ENCODE results near the gene ACSL1.
"Not testable (repeated sequence)": the region's sequence is repeated elsewhere in the genome, so short reads cannot be mapped to it uniquely, and the experiment has no call there.

Gene ACSL1

GRCh38 chr4:184839075-184839399 is 13.3 kb upstream of the ACSL1 start:
- DNase-seq, result not testable (repeated sequence)

GRCh38 chr4:184838249-184839074 is 12.7 kb upstream of the ACSL1 start:
- no peak for DNase-seq

- no peak for DNase-seq
Observed at GRCh38 chr4:184836613-184837012, 10.8 kb upstream of the ACSL1 start.

- no peak for DNase-seq
Observed at GRCh38 chr4:184833046-184833838, 7.5 kb upstream of the ACSL1 start.

GRCh38 chr4:184831153-184831552 is 5.4 kb upstream of the ACSL1 start:
- no peak for DNase-seq

GRCh38 chr4:184826691-184827270 is 1.0 kb upstream of the ACSL1 start:
- DNase-seq, result no peak

GRCh38 chr4:184825141-184825895 is 450 bp downstream of the ACSL1 start:
- DNase-seq, result no peak

GRCh38 chr4:184824776-184825084 is 1.0 kb downstream of the ACSL1 start:
- no peak for DNase-seq

- DNase-seq, result no peak
Observed at GRCh38 chr4:184824081-184824775, 1.5 kb downstream of the ACSL1 start.

- DNase-seq, result no peak
Observed at GRCh38 chr4:184823014-184823413, 2.8 kb downstream of the ACSL1 start.

GRCh38 chr4:184822356-184822755 is 3.4 kb downstream of the ACSL1 start:
- no peak for DNase-seq

- no peak for DNase-seq
Observed at GRCh38 chr4:184821242-184821641, 4.5 kb downstream of the ACSL1 start.

GRCh38 chr4:184819786-184820185 is 6.0 kb downstream of the ACSL1 start:
- DNase-seq, result no peak

GRCh38 chr4:184818216-184818564 is 7.6 kb downstream of the ACSL1 start:
- no peak for DNase-seq

- no peak for DNase-seq
Observed at GRCh38 chr4:184817494-184818215, 8.1 kb downstream of the ACSL1 start.

- DNase-seq, result no peak
Observed at GRCh38 chr4:184816962-184817361, 8.8 kb downstream of the ACSL1 start.

- peak; percentile 73 for DNase-seq
Observed at GRCh38 chr4:184815046-184815877, 10.5 kb downstream of the ACSL1 start.

GRCh38 chr4:184814686-184815045 is 11.1 kb downstream of the ACSL1 start:
- no peak for DNase-seq

GRCh38 chr4:184812651-184813181 is 13.1 kb downstream of the ACSL1 start:
- DNase-seq, result no peak

GRCh38 chr4:184812199-184812542 is 13.6 kb downstream of the ACSL1 start:
- DNase-seq, result no peak

- DNase-seq, result no peak
Observed at GRCh38 chr4:184811526-184812198, 14.1 kb downstream of the ACSL1 start.

Measured in NCI-H2107 (cell line).